AG09319 (cell line): ENCODE results near the gene URB1.

Source experiments
- DNase-seq: peaks from one replicate; pipeline ENCODE4 v3.0.0-alpha.2; 2010; ENCODE audit warnings: low read depth; ENCODE audit errors: extremely low read depth
- TF ChIP-seq, protein P1 (sequence below): IDR thresholded peaks from 2 replicates; pipeline ENCODE4 v1.5.1; 2011; ENCODE audit warnings: low read depth, mild to moderate bottlenecking, inconsistent platforms, low read length, moderate library complexity

The URB1 gene

DNA sequence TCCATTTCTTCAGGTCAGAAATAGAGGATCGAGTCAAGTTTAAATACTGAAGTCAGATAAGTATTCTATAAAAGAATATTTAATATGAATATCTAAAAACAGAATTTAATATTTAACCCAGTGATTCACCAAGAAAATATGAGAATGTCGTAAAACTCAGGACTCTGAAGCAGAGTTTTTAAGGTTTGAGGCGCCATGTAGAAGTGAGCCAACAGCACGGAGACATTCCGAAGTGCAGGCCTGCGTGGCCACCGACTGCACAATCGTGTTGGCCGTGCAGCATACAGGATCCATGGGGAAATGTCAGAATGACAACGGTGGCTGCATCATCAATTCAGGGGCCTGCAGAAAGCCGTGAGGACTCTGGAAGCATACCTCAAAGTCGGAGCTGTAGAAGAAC, 70.7 kb downstream of the URB1 start:
- TF ChIP-seq, protein P1, sequence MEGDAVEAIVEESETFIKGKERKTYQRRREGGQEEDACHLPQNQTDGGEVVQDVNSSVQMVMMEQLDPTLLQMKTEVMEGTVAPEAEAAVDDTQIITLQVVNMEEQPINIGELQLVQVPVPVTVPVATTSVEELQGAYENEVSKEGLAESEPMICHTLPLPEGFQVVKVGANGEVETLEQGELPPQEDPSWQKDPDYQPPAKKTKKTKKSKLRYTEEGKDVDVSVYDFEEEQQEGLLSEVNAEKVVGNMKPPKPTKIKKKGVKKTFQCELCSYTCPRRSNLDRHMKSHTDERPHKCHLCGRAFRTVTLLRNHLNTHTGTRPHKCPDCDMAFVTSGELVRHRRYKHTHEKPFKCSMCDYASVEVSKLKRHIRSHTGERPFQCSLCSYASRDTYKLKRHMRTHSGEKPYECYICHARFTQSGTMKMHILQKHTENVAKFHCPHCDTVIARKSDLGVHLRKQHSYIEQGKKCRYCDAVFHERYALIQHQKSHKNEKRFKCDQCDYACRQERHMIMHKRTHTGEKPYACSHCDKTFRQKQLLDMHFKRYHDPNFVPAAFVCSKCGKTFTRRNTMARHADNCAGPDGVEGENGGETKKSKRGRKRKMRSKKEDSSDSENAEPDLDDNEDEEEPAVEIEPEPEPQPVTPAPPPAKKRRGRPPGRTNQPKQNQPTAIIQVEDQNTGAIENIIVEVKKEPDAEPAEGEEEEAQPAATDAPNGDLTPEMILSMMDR: no peak
- DNase-seq: no peak

DNA sequence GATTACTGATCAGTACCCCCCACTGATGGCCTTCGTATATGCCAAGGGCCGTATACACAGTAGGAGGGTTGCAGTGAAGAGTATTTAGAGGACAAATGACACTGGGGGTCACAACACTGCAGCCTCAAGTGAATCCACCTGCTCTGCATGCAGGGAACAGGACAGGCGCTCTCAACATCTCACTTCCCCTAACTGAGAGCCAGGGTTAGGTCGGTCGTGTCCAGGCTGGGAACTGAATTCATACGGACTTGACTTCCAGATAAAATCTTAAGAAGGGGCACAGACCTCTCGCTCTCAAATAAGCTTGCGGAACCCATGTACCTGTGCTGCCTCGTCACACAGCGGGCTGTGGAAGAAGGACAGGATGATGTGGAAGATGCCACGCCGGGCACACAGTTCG, 71.3 kb downstream of the URB1 start:
- TF ChIP-seq, protein P1: no peak
- no peak for DNase-seq

DNA sequence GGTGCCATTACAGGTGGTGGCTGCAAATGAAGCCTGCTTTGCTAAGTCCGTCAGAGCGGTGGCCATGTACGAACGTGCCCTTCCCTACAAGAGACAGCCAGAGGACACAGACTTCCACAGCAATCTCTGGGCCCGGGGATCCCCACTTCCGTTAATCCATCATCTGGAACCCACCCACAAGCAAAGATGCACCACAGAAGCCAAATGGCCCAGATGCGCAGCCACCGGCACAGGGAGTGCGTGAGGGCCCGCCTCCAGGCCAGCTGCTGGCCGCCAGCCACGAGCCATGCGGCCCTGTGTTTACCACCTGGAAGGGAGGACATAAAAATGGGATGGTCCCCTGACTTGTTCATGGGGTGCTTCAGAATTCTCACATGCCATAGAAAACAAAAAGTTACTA, 72.1 kb downstream of the URB1 start:
- no peak for DNase-seq
- TF ChIP-seq, protein P1: no peak

DNA sequence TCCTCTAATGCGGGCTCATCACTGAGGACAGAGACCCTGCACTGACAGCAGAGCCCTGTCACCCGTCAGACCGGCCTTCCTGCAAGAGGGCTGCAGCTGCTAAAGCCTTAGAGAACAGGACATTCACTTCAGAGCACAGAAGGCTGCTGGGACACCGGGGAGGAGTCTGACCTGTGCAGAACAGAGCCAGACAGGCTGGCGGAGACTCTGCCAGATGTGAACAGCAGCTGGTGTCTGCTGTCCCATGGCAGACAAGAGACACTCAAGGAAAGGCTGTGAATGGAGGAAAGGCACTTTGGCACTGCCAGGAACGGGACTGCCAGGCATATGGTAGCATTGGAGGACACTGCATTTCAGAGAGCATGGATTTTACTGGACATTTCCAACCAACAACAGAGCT, 72.8 kb downstream of the URB1 start:
- TF ChIP-seq, protein P1: no peak
- no peak for DNase-seq

DNA sequence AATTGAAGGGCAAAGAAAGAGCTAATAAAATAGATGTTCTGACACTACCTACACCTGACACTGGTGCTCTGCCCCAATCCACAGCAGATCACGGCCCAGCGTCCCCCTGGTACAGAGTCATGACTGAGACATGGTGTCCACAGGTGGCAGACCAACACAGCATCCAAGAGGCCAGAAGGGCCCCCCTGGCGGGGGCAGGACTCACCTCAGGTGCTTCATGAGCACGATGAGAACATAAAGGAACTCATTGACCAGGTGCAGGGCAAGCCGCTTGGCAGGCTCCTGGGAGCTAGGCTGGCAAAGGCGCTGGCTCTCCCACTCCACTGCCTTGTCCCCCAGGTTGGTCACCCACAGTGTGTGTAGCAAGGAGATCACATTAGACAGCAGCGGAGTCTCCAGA, 73.8 kb downstream of the URB1 start:
- no peak for DNase-seq
- TF ChIP-seq, protein P1: no peak

DNA sequence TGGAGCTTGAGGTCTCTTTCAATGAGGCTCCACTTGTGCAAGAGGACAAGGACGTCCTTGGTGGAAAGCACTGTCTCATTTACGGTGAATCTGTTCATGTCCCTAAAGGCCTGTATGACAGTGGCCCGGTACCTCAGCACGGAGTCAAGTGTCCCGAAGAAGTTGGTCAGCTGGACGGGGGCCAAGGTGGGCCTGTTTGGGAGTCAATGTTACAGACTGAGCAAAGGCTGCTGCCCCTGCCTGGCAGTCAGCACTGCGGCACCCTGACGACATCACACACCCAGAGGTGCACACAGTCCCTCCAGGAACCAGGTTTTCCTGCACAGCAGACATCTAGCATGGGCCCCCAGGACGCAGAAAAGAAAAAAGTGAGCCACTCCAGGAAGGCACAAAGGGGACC, 75.1 kb downstream of the URB1 start:
- DNase-seq: no peak
- TF ChIP-seq, protein P1: no peak

DNA sequence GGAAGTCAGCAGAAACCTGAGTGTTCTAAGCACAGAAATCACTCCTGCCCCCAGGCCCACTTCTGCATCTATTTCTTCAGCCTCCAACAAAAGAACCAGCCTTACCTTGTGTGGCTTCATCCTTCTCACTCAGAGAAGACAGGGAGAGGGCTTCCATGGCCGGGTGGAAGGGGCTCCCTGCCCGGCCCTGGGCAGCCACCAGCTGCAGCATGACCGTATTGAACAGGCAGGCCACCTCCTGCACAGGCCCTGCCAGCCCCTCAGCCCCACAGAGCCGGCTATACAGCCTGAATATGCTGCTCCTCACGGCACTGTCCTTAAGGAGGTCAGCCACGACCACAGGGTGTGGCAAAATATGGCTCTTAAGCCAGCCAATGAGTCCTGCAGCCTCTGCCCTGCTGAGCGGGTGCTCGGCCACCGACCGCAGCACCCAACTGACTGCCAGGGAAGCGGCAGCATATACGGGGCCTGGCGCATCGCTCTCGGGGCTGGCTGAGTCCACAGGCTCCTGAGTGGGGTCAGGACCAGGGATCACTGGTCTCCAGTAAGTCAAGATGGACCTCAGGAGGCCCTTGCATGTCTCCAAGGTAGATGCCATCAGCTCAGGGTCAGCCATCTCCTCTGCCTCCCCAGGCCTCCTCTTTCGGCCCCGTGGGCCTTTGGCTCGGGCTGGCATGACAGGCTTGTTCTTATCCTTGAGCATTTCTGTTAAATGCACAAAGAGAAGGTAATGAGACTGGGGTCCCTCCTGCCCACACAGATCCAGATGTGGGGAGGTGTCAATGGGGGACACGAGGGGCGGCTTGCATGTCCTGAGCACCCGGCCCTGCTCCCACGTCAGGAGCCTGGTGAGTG, 76.2 kb downstream of the URB1 start:
- TF ChIP-seq, protein P1: no peak
- no peak for DNase-seq
